Measurements from ENCODE around the gene SLC5A10. TPM values are rescaled to one million over a fixed set of nuclear protein-coding genes. Genes with fewer than 3 reads are reported as not detected.

SLC5A10 gene
- total RNA-seq, 2 experiments from 2014 or later: not detected

DNA sequence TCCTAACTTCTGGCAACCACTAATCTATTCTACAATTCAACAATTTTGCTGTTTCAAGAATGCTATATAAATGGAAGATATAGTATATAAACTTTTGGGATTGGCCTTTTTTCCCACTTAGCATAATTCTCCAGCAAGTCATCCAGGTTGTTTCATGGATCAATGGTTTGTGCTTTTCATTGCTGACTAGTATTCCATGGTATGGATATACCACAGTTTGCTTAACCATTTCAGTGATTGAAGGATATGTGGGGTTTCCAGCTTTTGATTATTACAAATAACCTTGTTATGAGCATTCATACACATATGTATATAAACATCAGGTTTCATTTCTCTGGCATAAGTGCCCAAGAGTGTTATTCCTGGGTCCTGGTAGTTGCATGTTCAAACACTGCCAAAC lies 54.7 kb downstream of the SLC5A10 start:
- H3K4me1 Mint-ChIP-seq (ENCODE audit: low read depth): peaks cover 23% of the 10 kb centered on the region
- H3K27me3 Mint-ChIP-seq (ENCODE audit: low read depth): peaks cover 19% of the 10 kb centered on the region
- H3K9me3 Mint-ChIP-seq (ENCODE audit: insufficient read depth): no peaks in the 10 kb centered on the region
- ATAC-seq: no peak
- no peaks in the 10 kb centered on the region for H3K36me3 Mint-ChIP-seq (ENCODE audit: low read depth)
- ChIA-PET CTCF (interaction anchor here (2.2 kb wide), 1 partner anchor 46 kb away, joined by 8 read pairs; no protein-coding TSS in a partner anchor), POLR2A (no interaction called here)
- no peak overlapping the region for H3K27ac Mint-ChIP-seq
- no peak overlapping the region for H3K4me3 Mint-ChIP-seq
- DNase-seq: no peak

DNA sequence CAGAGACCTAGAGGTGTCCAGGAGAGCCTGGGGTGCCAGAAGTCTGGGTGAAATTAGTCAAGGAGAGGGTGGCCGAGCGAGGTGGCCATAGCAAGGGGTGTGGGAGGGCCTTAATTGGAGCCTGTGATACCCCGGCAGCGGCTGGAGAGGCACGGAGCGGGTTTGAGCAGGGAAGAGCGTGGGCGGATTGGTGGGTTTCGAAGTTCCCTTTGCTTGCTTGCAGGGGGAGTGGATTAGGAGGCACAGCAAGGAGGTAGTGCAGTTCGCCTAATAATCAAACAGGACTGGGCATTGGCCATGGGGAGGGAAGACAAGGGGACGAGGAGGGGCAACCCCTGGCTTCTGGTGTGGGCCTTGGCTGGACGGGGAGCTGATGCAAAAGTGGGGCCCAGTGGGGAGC lies 58.0 kb downstream of the SLC5A10 start:
- Mint-ChIP-seq H3K36me3 (ENCODE audit: low read depth) (no peaks in the 10 kb centered on the region), H3K27me3 (ENCODE audit: low read depth) (peaks cover 19% of the 10 kb centered on the region), H3K27ac (no peak overlapping the region), H3K4me3 (no peak overlapping the region), H3K4me1 (ENCODE audit: low read depth) (no peaks in the 10 kb centered on the region), H3K9me3 (ENCODE audit: insufficient read depth) (no peaks in the 10 kb centered on the region)
- ChIA-PET CTCF (no interaction called here), POLR2A (no interaction called here)
- ATAC-seq (no peak), DNase-seq (no peak)

DNA sequence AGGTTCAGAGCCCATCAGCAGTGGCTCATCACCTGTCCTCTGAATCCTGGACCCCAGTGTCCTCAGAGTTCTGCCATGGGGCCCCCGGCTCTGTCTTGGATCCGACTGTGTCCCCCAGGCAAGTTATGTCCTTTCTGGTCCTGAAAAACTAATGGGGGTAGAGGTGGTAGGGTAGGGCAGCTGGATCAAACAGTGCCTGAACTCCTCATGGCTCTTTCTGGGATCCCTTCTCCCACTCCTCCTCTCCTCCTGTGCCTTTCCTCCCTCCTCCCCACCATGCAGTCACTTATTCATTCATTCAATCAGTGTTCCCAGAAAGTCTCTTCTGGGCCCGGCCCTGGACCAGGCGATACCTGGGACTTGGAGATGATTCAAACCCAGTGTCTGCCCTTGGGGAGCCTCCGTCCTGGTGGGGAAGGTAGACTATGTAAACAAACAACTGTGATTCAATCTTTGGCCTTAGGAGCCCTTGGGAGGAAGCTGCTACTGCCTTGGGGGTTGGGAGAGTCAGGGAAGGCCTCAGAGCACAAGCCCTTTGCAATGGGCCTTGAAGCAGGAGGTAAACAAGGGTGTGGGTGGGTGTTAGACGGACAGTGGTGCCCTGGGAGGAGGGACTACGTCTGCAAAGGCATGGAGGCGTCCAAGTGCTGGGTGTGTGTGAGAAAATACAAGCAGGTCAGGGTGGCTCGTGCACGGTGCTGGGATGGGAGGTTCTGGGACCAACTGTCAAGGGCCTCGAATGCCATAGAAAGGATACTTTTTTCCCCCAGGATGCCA lies 59.0 kb downstream of the SLC5A10 start:
- Mint-ChIP-seq H3K4me3 (no peak overlapping the region), H3K9me3 (ENCODE audit: insufficient read depth) (no peaks in the 10 kb centered on the region), H3K36me3 (ENCODE audit: low read depth) (no peaks in the 10 kb centered on the region), H3K4me1 (ENCODE audit: low read depth) (no peaks in the 10 kb centered on the region), H3K27ac (no peak overlapping the region), H3K27me3 (ENCODE audit: low read depth) (peaks cover 17% of the 10 kb centered on the region)
- CTCF ChIA-PET: interaction anchor here (1.1 kb wide), 1 partner anchor 50 kb away, joined by 3 read pairs; no protein-coding TSS in a partner anchor
- DNase-seq (no peak), ATAC-seq (no peak)
- POLR2A ChIA-PET: no interaction called here

DNA sequence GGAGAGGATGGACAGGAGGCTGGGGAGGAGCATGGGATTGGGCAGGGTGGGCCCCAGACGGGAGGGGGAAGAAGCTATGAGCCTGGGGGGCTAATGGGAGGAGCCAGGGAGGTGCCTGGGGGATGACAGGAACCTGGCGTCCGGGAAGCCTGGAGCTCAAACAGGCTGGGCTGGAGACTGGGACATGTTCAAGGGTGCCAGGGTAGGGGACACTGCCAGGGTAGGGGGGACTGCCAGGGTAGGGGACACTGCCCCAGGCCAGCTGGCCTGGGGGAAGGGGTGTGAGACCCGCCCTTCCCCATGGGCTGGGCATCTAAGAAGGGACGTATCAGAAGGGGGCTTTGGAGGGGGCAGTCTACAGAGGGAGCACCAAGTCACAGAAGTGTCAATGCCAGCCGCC lies 59.6 kb downstream of the SLC5A10 start:
- H3K9me3 Mint-ChIP-seq (ENCODE audit: insufficient read depth): no peaks in the 10 kb centered on the region
- POLR2A ChIA-PET: no interaction called here
- CTCF ChIA-PET: interaction anchor here (0.7 to 1.1 kb wide), 2 partner anchors 13 to 51 kb away, joined by 3 read pairs; no protein-coding TSS in a partner anchor
- no peak overlapping the region for H3K4me3 Mint-ChIP-seq
- no peaks in the 10 kb centered on the region for H3K36me3 Mint-ChIP-seq (ENCODE audit: low read depth)
- DNase-seq: no peak
- no peak overlapping the region for H3K27ac Mint-ChIP-seq
- ATAC-seq: no peak
- no peaks in the 10 kb centered on the region for H3K4me1 Mint-ChIP-seq (ENCODE audit: low read depth)
- peaks cover 14% of the 10 kb centered on the region for H3K27me3 Mint-ChIP-seq (ENCODE audit: low read depth)

DNA sequence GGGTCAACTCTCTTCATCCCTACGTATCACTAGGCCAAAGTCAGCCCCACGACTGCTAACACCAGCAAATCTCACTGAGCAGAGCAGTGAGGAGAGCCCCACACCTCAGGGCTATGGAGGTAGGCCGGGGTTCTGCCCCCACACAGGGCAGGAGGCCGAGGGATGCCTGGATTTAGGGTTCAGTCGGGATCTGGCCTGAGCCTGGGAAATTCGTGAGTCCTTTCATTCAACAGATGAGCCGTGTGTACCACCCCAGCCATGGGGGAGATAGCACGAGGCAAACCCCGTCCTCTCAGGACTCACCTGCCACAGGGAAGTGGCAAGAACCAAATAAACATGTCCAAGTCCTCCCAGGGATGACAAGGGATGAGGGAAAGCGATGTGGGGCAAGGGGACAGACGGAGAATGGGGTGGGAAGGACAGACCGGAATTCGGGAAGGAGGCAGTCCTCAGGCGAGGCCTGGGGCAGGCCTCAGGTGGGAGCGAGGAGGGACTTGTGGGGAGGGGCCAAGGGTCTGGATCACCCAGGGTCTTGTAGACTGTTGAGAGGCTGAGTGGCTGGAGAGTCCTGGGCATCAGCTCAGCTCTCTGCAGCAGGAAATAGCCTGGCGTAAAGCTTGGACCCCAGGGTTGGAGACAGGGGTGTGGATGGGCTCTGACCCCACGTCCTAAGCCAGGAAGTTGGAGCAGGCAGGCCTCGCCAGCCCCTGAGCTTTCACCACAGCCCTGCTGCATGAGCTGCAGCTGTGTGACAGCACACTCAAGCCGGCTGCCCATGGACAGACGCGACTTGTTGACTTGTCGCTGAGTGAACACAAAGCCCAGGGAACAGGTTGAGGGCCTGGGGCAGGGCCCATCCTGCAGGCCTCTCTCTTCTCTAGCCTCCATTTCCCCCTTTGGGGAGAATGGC lies 60.5 kb downstream of the SLC5A10 start:
- CTCF ChIA-PET: interaction anchor here (0.7 to 1.1 kb wide), 2 partner anchors 12 to 52 kb away, joined by 3 read pairs; no protein-coding TSS in a partner anchor
- POLR2A ChIA-PET: interaction anchor here (1.7 kb wide), 1 partner anchor 10 kb away, joined by 5 read pairs; no protein-coding TSS in a partner anchor
- Mint-ChIP-seq H3K27me3 (ENCODE audit: low read depth) (peaks cover 6% of the 10 kb centered on the region), H3K36me3 (ENCODE audit: low read depth) (no peaks in the 10 kb centered on the region), H3K4me3 (no peak overlapping the region), H3K4me1 (ENCODE audit: low read depth) (no peaks in the 10 kb centered on the region), H3K9me3 (ENCODE audit: insufficient read depth) (no peaks in the 10 kb centered on the region), H3K27ac (no peak overlapping the region)
- ATAC-seq (no peak), DNase-seq (no peak)

DNA sequence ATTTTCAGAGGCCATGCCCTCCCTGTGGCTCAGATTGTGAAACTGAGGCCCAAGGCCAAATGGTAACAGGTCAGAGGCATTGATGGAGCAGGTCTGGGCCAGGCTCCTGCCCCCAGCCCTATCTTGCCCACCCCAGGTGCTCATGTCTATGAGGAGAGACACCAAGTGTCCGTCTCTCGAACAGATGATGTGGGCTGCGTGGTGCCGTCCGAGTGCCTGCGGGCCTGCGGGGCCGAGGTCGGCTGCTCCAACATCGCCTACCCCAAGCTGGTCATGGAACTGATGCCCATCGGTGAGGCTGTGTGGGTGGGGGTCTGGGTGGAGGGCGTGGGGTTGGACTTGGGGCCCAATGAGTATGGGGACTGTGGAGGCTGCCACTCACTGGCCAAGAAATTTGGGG lies 61.3 kb downstream of the SLC5A10 start:
- Mint-ChIP-seq H3K36me3 (ENCODE audit: low read depth) (no peaks in the 10 kb centered on the region), H3K4me1 (ENCODE audit: low read depth) (no peaks in the 10 kb centered on the region), H3K4me3 (no peak overlapping the region), H3K27ac (no peak overlapping the region), H3K27me3 (ENCODE audit: low read depth) (no peaks in the 10 kb centered on the region), H3K9me3 (ENCODE audit: insufficient read depth) (no peaks in the 10 kb centered on the region)
- POLR2A ChIA-PET: interaction anchor here (1.7 kb wide), 1 partner anchor 11 kb away, joined by 5 read pairs; no protein-coding TSS in a partner anchor
- no peak for DNase-seq
- CTCF ChIA-PET: no interaction called here
- no peak for ATAC-seq

DNA sequence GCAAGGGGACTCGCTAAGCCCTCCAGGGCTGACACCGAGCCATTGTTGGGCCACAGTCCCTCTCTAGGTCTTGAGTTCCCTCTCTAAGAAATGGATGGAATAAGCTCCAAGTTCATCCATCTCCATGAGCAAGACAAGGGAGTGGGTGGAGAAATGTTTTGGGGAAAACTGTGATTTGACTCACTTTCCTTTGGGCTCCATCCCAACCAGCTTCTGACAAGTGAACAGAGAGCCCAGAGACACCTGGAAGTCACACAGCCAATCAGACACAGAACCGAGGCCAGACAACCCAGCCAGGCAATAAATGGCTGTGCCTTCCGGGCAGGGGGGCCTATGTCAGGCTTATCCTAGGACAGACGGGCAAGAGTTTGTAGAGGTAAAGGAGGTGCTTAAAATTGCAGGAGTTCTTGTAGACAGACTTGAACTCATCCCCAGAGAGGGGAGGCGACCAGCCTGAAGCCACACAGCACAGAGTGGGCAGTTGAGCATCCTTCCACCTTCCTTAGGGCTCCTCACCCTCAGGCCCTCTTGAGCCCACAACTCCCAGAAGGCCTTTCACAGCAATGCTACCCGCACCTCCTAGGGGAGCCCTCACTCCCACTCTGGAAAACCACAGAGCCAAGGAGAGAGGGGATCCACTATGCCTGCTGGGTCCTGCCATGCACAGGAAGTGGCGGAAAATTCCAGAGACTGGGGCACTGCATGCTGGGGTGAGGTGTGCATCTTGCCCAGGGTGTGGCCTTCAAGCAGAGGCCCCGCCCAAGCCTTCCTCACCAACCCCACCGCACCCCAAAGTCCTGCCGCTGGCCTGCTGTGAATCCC lies 62.1 kb downstream of the SLC5A10 start:
- no peaks in the 10 kb centered on the region for H3K36me3 Mint-ChIP-seq (ENCODE audit: low read depth)
- ATAC-seq (no peak), DNase-seq (no peak)
- H3K4me3 Mint-ChIP-seq: no peak overlapping the region
- H3K9me3 Mint-ChIP-seq (ENCODE audit: insufficient read depth): no peaks in the 10 kb centered on the region
- no peaks in the 10 kb centered on the region for H3K27me3 Mint-ChIP-seq (ENCODE audit: low read depth)
- H3K27ac Mint-ChIP-seq: no peak overlapping the region
- CTCF ChIA-PET: no interaction called here
- no peaks in the 10 kb centered on the region for H3K4me1 Mint-ChIP-seq (ENCODE audit: low read depth)
- POLR2A ChIA-PET: interaction anchor here (1.7 kb wide), 1 partner anchor 12 kb away, joined by 5 read pairs; no protein-coding TSS in a partner anchor

DNA sequence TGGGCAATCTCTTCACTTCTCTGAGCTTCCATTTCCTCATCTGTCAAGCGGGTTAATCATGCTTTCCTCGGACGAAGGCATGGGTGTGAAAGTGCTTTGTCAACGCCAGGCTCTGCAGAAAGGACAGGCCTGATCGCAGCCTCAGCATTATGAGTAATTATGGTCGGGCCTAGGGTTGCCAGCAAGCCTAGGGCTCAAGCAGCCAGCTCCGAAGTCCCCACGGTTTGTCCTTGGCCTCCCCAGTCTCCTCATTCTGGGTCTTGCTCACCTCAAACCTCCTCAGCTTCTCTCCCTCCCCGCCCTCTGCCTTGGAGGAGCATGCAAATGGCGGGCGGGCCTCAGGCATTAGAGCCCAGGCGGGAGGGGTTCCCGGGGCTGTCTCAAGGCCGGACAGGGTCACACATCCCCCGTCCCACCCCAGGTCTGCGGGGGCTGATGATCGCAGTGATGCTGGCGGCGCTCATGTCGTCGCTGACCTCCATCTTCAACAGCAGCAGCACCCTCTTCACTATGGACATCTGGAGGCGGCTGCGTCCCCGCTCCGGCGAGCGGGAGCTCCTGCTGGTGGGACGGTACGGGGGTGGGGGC lies 62.8 kb downstream of the SLC5A10 start:
- ChIA-PET CTCF (no interaction called here), POLR2A (no interaction called here)
- ATAC-seq (no peak), DNase-seq (no peak)
- Mint-ChIP-seq H3K4me3 (no peak overlapping the region), H3K36me3 (ENCODE audit: low read depth) (no peaks in the 10 kb centered on the region), H3K27me3 (ENCODE audit: low read depth) (no peaks in the 10 kb centered on the region), H3K9me3 (ENCODE audit: insufficient read depth) (no peaks in the 10 kb centered on the region), H3K4me1 (ENCODE audit: low read depth) (no peaks in the 10 kb centered on the region), H3K27ac (no peak overlapping the region)

DNA sequence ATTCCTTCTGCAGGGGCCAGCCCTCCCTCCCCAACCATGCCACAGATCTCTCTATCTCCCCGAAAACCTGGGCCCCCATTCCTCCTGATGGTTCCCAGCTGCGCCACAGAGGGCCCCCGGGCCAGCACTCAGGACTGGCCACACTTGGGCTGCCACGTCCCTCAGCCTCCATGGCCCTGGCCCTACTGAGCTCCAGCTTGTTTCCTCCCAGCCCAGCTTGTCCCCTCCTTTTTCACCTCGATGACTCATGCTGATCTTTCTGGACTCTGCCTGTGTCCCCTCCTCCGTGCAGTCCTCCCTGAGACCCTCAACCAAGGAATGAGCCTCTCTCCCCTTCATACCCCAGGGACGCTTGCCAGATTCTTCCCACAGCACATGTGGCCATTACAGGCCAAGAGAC lies 63.5 kb downstream of the SLC5A10 start:
- H3K4me3 Mint-ChIP-seq: no peak overlapping the region
- H3K4me1 Mint-ChIP-seq (ENCODE audit: low read depth): no peaks in the 10 kb centered on the region
- no peak for DNase-seq
- peaks cover 4% of the 10 kb centered on the region for H3K36me3 Mint-ChIP-seq (ENCODE audit: low read depth)
- H3K27me3 Mint-ChIP-seq (ENCODE audit: low read depth): no peaks in the 10 kb centered on the region
- H3K9me3 Mint-ChIP-seq (ENCODE audit: insufficient read depth): no peaks in the 10 kb centered on the region
- no peak for ATAC-seq
- POLR2A ChIA-PET: no interaction called here
- no peak overlapping the region for H3K27ac Mint-ChIP-seq
- CTCF ChIA-PET: no interaction called here

DNA sequence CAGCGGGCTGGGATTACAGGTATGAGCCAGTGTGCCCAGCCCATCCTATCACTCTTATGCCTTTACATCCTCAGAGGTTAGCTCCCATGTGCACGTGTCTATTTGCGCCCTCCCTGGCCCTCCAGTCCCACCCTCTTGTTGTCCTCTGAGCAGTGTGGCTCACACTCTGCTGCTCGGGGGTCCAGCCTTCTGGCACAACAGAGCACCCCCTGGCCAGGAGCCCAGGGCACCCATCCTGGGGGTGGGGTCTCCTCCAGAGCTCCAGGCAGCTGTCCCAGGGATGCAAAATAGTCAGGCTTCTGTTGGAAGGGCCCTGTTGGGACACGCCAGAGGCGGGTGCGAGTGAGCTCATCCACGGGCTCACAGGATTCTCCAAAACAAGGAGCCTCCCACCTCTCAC lies 64.3 kb downstream of the SLC5A10 start:
- Mint-ChIP-seq H3K4me3 (no peak overlapping the region), H3K9me3 (ENCODE audit: insufficient read depth) (no peaks in the 10 kb centered on the region), H3K36me3 (ENCODE audit: low read depth) (peaks cover 9% of the 10 kb centered on the region), H3K27me3 (ENCODE audit: low read depth) (no peaks in the 10 kb centered on the region), H3K4me1 (ENCODE audit: low read depth) (no peaks in the 10 kb centered on the region), H3K27ac (no peak overlapping the region)
- ATAC-seq: no peak
- CTCF ChIA-PET: interaction anchor here (1.2 kb wide), 1 partner anchor 55 kb away, joined by 4 read pairs; no protein-coding TSS in a partner anchor
- DNase-seq: no peak
- POLR2A ChIA-PET: no interaction called here

DNA sequence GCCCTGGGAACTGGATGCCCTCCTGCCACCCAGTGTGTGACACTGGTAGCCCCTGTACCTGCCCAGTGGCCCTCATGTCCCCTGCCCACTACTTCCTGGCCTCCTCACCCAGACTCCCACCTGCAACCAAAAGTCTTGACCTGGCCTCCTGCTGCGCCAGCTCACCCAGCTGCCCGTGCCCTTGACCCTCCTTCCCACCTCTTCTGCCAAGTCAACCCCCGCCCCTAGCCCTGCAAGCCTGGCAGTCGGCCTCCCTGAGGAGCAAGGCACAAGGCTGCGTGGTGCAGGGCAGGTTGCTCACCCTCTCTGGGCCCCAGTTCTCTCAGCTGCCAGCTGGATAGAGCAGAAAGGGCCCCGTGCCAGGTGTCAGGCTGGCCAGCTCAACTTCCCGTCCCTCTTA lies 64.9 kb downstream of the SLC5A10 start:
- ATAC-seq (no peak), DNase-seq (no peak)
- POLR2A ChIA-PET: no interaction called here
- Mint-ChIP-seq H3K36me3 (ENCODE audit: low read depth) (peaks cover 11% of the 10 kb centered on the region), H3K4me1 (ENCODE audit: low read depth) (no peaks in the 10 kb centered on the region), H3K4me3 (no peak overlapping the region), H3K27ac (peak overlapping the region; percentile 15), H3K9me3 (ENCODE audit: insufficient read depth) (no peaks in the 10 kb centered on the region), H3K27me3 (ENCODE audit: low read depth) (no peaks in the 10 kb centered on the region)
- CTCF ChIA-PET: interaction anchor here (1.2 kb wide), 1 partner anchor 56 kb away, joined by 4 read pairs; no protein-coding TSS in a partner anchor
